Panc1 (cell line): ENCODE measurements around the gene GNA12. TPM values are rescaled to one million over a fixed set of nuclear protein-coding genes. Genes with fewer than 3 reads are reported as not detected.
A peak's percentile ranks its signal among the peaks of the same experiment; 100 is the strongest.

Source experiments
- ATAC-seq: fragments of 200-7000 bp; cut with Tn5 transposase; 2 replicates; pipeline ENCODE4 v1.9.1; 2020; ENCODE audit warnings: mild to moderate bottlenecking, moderate library complexity
- BruUV-seq: library from RNA; stranded (reverse); fragments of 400-500 nt; replicated peaks from 2 replicates; lab custom pipeline; 2021; lab: Mats Ljungman, UMichigan
- CTCF ChIA-PET: fragments of 300-600 bp; sonication (Branson Sonifier 250); formaldehyde crosslinking; loops from one replicate; lab custom pipeline; 2022; ENCODE audit warnings: antibody characterized with exemption; lab: Charles Lee
- POLR2A ChIA-PET: fragments of 300-600 bp; sonication (Branson Sonifier 250); formaldehyde crosslinking; loops from one replicate; lab custom pipeline; 2022; ENCODE audit warnings: antibody characterized with exemption; lab: Charles Lee
- DNase-seq: peaks from one replicate; pipeline ENCODE4 v3.0.0-alpha.2; 2010; ENCODE audit warnings: low read depth, low spot score
- H3K27ac ChIP-seq: 2 replicates; pipeline ENCODE4 v1.5.1; 2011; ENCODE audit warnings: mild to moderate bottlenecking, low read length, inconsistent platforms
- H3K27me3 ChIP-seq: fragments of 200-500 bp; sonication (Bioruptor generic); 2 replicates; pipeline ENCODE4 v1.6.0; 2014; ENCODE audit warnings: low read length, inconsistent platforms; ENCODE audit not compliant: control insufficient read depth, insufficient read depth
- H3K36me3 ChIP-seq: fragments of 200-500 bp; sonication (Bioruptor generic); 2 replicates; pipeline ENCODE4 v1.5.1; 2014; ENCODE audit warnings: inconsistent platforms, mild to moderate bottlenecking, low read length, moderate library complexity; ENCODE audit not compliant: control insufficient read depth, insufficient read depth
- H3K4me1 ChIP-seq: 2 replicates; pipeline ENCODE4 v1.5.1; 2011; ENCODE audit warnings: inconsistent platforms, mild to moderate bottlenecking, low read length, moderate library complexity; ENCODE audit not compliant: control insufficient read depth, insufficient read depth
- H3K4me3 ChIP-seq, 2 experiments: 2 replicates each; pipeline ENCODE4 v1.5.1; 2011 to 2012; ENCODE audit warnings: low read depth in 2 of 2, low read length in 2 of 2, mild to moderate bottlenecking in 2 of 2, inconsistent platforms in 1 of 2, moderate library complexity in 1 of 2
- H3K9me3 ChIP-seq: fragments of 200-500 bp; sonication (Bioruptor generic); 2 replicates; pipeline ENCODE4 v1.5.1; 2014; ENCODE audit warnings: low read depth, mild to moderate bottlenecking, inconsistent platforms, low read length, moderate library complexity; ENCODE audit not compliant: control insufficient read depth, insufficient read depth
- POLR2AphosphoS5 ChIP-seq: IDR thresholded peaks from 2 replicates; pipeline ENCODE4 v1.6.1; 2012; ENCODE audit warnings: mild to moderate bottlenecking, low read depth, low read length, moderate library complexity
- SIN3A ChIP-seq: IDR thresholded peaks from 2 replicates; pipeline ENCODE4 v1.6.1; 2012; ENCODE audit warnings: low read depth, mild to moderate bottlenecking, low read length, moderate library complexity, borderline replicate concordance; ENCODE audit not compliant: insufficient read depth
- TCF7L2 ChIP-seq: IDR thresholded peaks from 2 replicates; pipeline ENCODE4 v1.6.1; 2011; ENCODE audit warnings: mild to moderate bottlenecking, low read depth, low read length, inconsistent platforms
- in situ Hi-C: cut with HindIII; loops from 2 replicates; pipeline ENCODE4 v1.10.0; 2016; ENCODE audit warnings: low sequenced_read_pairs, low pct_unique_long_range_greater_than_20kb
- intact Hi-C: fragments of 100-400 bp; cut with micrococcal nuclease; formaldehyde crosslinking; loops from one replicate; pipeline ENCODE4 v1.10.0; 2022; ENCODE audit not compliant: unreplicated experiment
- total RNA-seq: library from RNA; stranded (reverse); gene quantifications from one replicate; pipeline ENCODE4 v1.2.1, GENCODE V29; 2021; ENCODE audit not compliant: unreplicated experiment
- TF ChIP-seq, protein P1 (sequence below), 2 experiments: IDR thresholded peaks; 2 replicates each; pipeline ENCODE4 v1.6.1; 2011 to 2012; ENCODE audit warnings: low read depth in 2 of 2, control low read depth in 1 of 2, low read length in 1 of 2, mild to moderate bottlenecking in 1 of 2, moderate library complexity in 1 of 2; ENCODE audit not compliant: insufficient read depth in 1 of 2
- TF ChIP-seq, protein P2 (sequence below): fragments of 450-650 bp; IDR thresholded peaks from 2 replicates; pipeline ENCODE4 v1.5.1; 2017; ENCODE audit warnings: mild to moderate bottlenecking

The GNA12 gene
- total RNA-seq, 1 experiment from 2014 or later: 139 TPM

DNA sequence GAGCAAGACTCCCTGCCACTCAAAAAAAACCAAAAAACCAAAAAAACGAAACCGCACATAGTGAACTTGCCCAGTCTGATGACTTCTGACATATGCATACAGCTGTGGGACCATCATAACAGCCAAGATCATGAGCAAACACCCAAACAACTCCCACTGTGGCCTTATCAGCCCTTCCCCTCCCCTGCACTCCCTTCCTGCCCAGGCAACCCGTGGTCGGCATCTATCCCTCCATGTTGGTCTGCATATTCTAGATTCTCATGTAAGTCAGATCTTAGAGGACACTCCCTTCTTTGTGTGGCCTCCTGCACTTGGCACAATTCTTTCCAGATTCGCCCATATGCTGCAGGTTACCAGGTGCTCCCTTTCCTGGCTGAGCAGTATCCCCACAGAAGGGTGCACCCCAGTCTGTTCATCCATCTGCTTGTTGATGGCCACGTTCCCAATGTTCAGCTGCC is 72.8 kb downstream of the GNA12 start:
- Histone ChIP-seq H3K4me1 (no peaks in the 10 kb centered on the region), H3K9me3 (no peaks in the 10 kb centered on the region), H3K27me3 (no peaks in the 10 kb centered on the region), H3K27ac (no peak overlapping the region), H3K36me3 (no peaks in the 10 kb centered on the region), H3K4me3 (no peak overlapping the region)
- no peak for TF ChIP-seq POLR2AphosphoS5
- no peak for TF ChIP-seq TCF7L2
- in situ Hi-C loops (no loop called here), intact Hi-C loops (no loop called here)
- DNase-seq: no peak
- ChIA-PET CTCF (no interaction called here), POLR2A (no interaction called here)
- BruUV-seq: no TSS peak
- no peak for ATAC-seq

- Histone ChIP-seq H3K36me3 (no peaks in the 10 kb centered on the region), H3K4me1 (peaks cover 42% of the 10 kb centered on the region), H3K27ac (peak overlapping the region; percentile 98), H3K4me3 (no peak overlapping the region), H3K9me3 (no peaks in the 10 kb centered on the region), H3K27me3 (no peaks in the 10 kb centered on the region)
- in situ Hi-C loops: no loop called here
- ChIA-PET CTCF (no interaction called here), POLR2A (no interaction called here)
- intact Hi-C loops: no loop called here
- ATAC-seq (no peak), DNase-seq (no peak)
- TF ChIP-seq TCF7L2 (no peak), POLR2AphosphoS5 (no peak), SIN3A (no peak)
- TF ChIP-seq, protein P1, sequence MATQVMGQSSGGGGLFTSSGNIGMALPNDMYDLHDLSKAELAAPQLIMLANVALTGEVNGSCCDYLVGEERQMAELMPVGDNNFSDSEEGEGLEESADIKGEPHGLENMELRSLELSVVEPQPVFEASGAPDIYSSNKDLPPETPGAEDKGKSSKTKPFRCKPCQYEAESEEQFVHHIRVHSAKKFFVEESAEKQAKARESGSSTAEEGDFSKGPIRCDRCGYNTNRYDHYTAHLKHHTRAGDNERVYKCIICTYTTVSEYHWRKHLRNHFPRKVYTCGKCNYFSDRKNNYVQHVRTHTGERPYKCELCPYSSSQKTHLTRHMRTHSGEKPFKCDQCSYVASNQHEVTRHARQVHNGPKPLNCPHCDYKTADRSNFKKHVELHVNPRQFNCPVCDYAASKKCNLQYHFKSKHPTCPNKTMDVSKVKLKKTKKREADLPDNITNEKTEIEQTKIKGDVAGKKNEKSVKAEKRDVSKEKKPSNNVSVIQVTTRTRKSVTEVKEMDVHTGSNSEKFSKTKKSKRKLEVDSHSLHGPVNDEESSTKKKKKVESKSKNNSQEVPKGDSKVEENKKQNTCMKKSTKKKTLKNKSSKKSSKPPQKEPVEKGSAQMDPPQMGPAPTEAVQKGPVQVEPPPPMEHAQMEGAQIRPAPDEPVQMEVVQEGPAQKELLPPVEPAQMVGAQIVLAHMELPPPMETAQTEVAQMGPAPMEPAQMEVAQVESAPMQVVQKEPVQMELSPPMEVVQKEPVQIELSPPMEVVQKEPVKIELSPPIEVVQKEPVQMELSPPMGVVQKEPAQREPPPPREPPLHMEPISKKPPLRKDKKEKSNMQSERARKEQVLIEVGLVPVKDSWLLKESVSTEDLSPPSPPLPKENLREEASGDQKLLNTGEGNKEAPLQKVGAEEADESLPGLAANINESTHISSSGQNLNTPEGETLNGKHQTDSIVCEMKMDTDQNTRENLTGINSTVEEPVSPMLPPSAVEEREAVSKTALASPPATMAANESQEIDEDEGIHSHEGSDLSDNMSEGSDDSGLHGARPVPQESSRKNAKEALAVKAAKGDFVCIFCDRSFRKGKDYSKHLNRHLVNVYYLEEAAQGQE (IDR thresholded peaks at IDR 0.05; ENCODE audit: insufficient read depth in 1 of 2, low read depth in 2 of 2, low read length in 1 of 2): no peak
- TF ChIP-seq, protein P2, sequence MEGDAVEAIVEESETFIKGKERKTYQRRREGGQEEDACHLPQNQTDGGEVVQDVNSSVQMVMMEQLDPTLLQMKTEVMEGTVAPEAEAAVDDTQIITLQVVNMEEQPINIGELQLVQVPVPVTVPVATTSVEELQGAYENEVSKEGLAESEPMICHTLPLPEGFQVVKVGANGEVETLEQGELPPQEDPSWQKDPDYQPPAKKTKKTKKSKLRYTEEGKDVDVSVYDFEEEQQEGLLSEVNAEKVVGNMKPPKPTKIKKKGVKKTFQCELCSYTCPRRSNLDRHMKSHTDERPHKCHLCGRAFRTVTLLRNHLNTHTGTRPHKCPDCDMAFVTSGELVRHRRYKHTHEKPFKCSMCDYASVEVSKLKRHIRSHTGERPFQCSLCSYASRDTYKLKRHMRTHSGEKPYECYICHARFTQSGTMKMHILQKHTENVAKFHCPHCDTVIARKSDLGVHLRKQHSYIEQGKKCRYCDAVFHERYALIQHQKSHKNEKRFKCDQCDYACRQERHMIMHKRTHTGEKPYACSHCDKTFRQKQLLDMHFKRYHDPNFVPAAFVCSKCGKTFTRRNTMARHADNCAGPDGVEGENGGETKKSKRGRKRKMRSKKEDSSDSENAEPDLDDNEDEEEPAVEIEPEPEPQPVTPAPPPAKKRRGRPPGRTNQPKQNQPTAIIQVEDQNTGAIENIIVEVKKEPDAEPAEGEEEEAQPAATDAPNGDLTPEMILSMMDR: no peak
- no TSS peak for BruUV-seq
Measured at GRCh38 chr7:2764621-2765020, 79.5 kb downstream of the GNA12 start.

GRCh38 chr7:2763597-2763996 is 80.5 kb downstream of the GNA12 start:
- no TSS peak for BruUV-seq
- intact Hi-C loops: no loop called here
- DNase-seq (no peak), ATAC-seq (no peak)
- in situ Hi-C loops: no loop called here
- Histone ChIP-seq H3K27ac (peak overlapping the region; percentile 98), H3K4me1 (peaks cover 52% of the 10 kb centered on the region), H3K36me3 (no peaks in the 10 kb centered on the region), H3K9me3 (no peaks in the 10 kb centered on the region), H3K27me3 (no peaks in the 10 kb centered on the region), H3K4me3 (no peak overlapping the region)
- ChIA-PET CTCF (interaction anchor here (0.6 to 0.9 kb wide), 2 partner anchors 39 to 227 kb away, joined by 3 to 4 read pairs; no protein-coding TSS in a partner anchor), POLR2A (interaction anchor here (0.8 to 1.4 kb wide), 2 partner anchors 13 to 38 kb away, joined by 5 to 8 read pairs; no protein-coding TSS in a partner anchor)
- no peak for TF ChIP-seq TCF7L2
- no peak for TF ChIP-seq POLR2AphosphoS5
- TF ChIP-seq, protein P1 (IDR thresholded peaks at IDR 0.05; ENCODE audit: insufficient read depth in 1 of 2, low read depth in 2 of 2, low read length in 1 of 2): no peak
- TF ChIP-seq, protein P2: no peak
- TF ChIP-seq SIN3A: no peak
